ENCODE results near the gene GAB2.
"Not testable (repeated sequence)": the region's sequence is repeated elsewhere in the genome, so short reads cannot be mapped to it uniquely, and the experiment has no call there.

The GAB2 gene

GRCh38 chr11:78228467-78228866 lies 189.2 kb downstream of the GAB2 start:
- Histone ChIP-seq H3K9me3 (ENCODE audit: control insufficient read depth, insufficient read depth, low read length) (no peaks in the 10 kb centered on the region), H3K27me3 (ENCODE audit: control insufficient read depth, insufficient read depth, low read length) (no peaks in the 10 kb centered on the region), H3K36me3 (ENCODE audit: control insufficient read depth, insufficient read depth, low read length) (no peaks in the 10 kb centered on the region), H3K9ac (ENCODE audit: low read depth, low read length) (no peak overlapping the region), H3K4me1 (ENCODE audit: control insufficient read depth, insufficient read depth, low read length) (no peaks in the 10 kb centered on the region), H3K4me3 (ENCODE audit: low read depth, low read length) (no peak overlapping the region)

GRCh38 chr11:78227921-78228320 lies 189.7 kb downstream of the GAB2 start:
- no peak overlapping the region for H3K9ac ChIP-seq (ENCODE audit: low read depth, low read length)
- peaks cover 4% of the 10 kb centered on the region for H3K36me3 ChIP-seq (ENCODE audit: control insufficient read depth, insufficient read depth, low read length)
- H3K4me3 ChIP-seq (ENCODE audit: low read depth, low read length) = no peak overlapping the region
- no peaks in the 10 kb centered on the region for H3K27me3 ChIP-seq (ENCODE audit: control insufficient read depth, insufficient read depth, low read length)
- H3K4me1 ChIP-seq (ENCODE audit: control insufficient read depth, insufficient read depth, low read length) = no peaks in the 10 kb centered on the region
- H3K9me3 ChIP-seq (ENCODE audit: control insufficient read depth, insufficient read depth, low read length) = no peaks in the 10 kb centered on the region

DNA sequence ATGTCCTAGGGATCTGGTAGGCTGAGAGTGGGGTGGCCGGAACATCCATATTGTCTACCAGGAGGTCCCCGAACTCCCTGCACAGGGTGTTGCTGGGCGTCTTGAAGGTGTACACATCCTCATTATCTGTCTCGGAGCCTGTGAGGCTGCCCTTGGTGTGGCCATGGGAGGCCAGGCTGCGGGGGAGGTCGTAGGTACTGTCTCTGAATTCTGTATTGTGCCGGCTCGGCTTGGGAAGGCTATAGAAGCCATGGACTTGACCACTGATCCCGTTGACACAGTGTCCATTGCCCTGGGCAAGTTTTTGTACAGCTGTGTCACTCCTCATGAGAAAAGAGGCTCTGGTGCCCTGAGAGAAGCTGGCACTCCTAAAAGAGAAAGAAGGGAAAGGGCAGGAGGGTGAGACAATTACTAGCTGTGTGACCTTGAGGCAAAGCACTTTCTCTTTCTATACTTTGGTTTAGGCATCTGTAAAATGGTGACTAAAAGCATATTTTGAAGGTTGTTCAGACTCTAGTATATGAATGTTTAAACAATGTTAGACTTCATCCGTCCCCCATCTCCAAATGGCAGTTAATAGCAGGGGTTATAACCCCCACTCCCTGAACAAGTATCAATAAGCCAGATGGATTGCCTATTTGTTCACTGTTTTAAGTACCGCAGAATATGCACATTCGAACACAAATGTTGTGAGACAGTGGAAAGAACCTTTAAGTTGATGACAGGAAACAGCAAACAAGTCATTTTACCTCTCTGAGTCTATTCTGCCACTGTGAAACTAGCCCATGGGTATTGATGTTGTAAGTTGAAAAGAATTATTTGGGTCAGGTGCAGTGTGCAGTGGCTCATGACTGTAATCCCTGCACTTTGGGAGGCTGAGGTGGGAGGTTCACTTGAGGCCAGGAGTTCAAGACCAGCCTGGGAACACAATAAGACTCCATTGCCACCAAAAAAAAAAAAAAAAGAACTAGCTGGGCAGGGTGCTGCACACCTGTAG lies 190.6 kb downstream of the GAB2 start:
- H3K36me3 ChIP-seq (ENCODE audit: control insufficient read depth, insufficient read depth, low read length) = peaks cover 4% of the 10 kb centered on the region
- H3K9me3 ChIP-seq (ENCODE audit: control insufficient read depth, insufficient read depth, low read length) = no peaks in the 10 kb centered on the region
- H3K9ac ChIP-seq (ENCODE audit: low read depth, low read length) = no peak overlapping the region
- no peak overlapping the region for H3K4me3 ChIP-seq (ENCODE audit: low read depth, low read length)
- no peaks in the 10 kb centered on the region for H3K4me1 ChIP-seq (ENCODE audit: control insufficient read depth, insufficient read depth, low read length)
- H3K27me3 ChIP-seq (ENCODE audit: control insufficient read depth, insufficient read depth, low read length) = no peaks in the 10 kb centered on the region

DNA sequence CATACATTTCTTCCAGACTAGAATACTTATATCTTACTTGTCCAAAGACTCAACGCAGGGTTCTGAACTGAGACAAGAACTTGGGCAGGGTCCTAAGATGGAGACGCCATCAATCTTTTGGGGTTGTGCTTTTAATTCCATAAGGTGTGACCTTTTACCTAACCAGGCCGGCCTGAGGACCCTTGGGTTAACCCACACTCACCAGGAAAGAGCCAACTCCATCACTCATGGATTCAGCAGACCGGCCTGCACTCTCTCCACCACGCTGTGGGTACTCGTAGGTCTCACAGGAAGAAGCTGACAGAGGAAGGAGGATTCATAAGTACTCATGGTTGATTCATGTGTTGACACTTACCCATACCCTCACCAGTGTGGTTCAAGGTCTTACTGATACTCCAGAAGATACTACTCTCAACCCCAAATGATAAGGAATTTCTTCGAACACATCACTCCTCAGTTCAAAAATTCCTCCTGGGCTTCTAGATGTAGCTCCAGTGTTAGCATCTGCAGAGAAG lies 192.7 kb downstream of the GAB2 start:
- H3K9me3 ChIP-seq (ENCODE audit: control insufficient read depth, insufficient read depth, low read length) = no peaks in the 10 kb centered on the region
- no peak overlapping the region for H3K9ac ChIP-seq (ENCODE audit: low read depth, low read length)
- H3K36me3 ChIP-seq (ENCODE audit: control insufficient read depth, insufficient read depth, low read length) = peaks cover 13% of the 10 kb centered on the region
- H3K4me3 ChIP-seq (ENCODE audit: low read depth, low read length) = no peak overlapping the region
- no peaks in the 10 kb centered on the region for H3K27me3 ChIP-seq (ENCODE audit: control insufficient read depth, insufficient read depth, low read length)
- H3K4me1 ChIP-seq (ENCODE audit: control insufficient read depth, insufficient read depth, low read length) = no peaks in the 10 kb centered on the region

DNA sequence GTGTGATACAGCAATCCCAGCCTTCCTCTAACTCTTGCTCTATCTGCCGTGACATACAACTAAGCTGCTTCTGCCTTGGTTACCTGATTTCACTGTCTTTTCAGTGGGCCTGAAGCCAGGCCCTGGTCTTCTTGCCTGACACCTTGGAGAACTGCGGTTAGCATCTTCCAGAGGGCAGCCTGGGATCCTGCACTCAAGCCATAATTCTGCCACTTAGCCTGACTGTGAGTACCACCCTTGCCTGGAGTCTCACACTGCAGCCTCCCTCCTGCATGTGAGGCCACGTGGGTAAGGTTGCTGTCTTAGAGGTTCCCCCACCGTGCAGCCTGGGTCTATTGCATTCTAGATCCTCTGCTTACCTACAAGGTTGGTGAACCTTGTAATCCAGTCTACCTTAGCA lies 193.1 kb downstream of the GAB2 start:
- Histone ChIP-seq H3K4me1 (ENCODE audit: control insufficient read depth, insufficient read depth, low read length) (no peaks in the 10 kb centered on the region), H3K36me3 (ENCODE audit: control insufficient read depth, insufficient read depth, low read length) (peaks cover 13% of the 10 kb centered on the region), H3K9ac (ENCODE audit: low read depth, low read length) (no peak overlapping the region), H3K4me3 (ENCODE audit: low read depth, low read length) (no peak overlapping the region), H3K27me3 (ENCODE audit: control insufficient read depth, insufficient read depth, low read length) (no peaks in the 10 kb centered on the region), H3K9me3 (ENCODE audit: control insufficient read depth, insufficient read depth, low read length) (no peaks in the 10 kb centered on the region)

DNA sequence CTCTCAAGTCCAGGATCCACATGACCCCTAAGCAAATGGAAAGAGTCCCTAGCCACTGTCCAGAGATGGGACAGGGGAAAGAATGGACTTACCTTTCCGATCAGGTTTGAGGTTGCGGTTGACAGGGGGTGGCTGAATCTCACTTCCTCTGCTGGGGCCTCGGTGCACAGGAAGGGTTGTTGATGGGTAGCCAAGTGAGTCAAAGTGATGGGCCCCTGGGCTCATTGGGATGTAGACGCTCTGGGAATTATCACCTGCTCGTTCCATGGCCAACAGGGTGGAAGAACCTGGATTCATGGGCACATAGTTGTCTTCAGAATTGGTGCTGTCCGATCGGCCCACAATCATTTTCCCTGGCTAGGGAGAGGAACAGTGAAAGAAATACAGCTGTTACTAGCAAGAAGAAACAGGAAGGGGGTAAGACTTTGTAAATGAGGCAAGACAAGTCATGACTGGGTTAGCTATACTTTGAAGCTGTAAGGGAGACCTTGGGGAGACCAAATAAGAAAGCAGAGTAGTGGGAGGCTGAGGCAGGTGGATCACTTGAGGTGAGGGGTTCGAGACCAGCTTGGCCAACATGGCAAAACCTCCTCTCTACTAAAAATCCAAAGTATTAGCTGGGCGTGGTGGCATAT lies 194.2 kb downstream of the GAB2 start:
- H3K27me3 ChIP-seq (ENCODE audit: control insufficient read depth, insufficient read depth, low read length) = no peaks in the 10 kb centered on the region
- no peaks in the 10 kb centered on the region for H3K9me3 ChIP-seq (ENCODE audit: control insufficient read depth, insufficient read depth, low read length)
- peaks cover 13% of the 10 kb centered on the region for H3K36me3 ChIP-seq (ENCODE audit: control insufficient read depth, insufficient read depth, low read length)
- H3K4me3 ChIP-seq (ENCODE audit: low read depth, low read length) = no peak overlapping the region
- H3K9ac ChIP-seq (ENCODE audit: low read depth, low read length) = no peak overlapping the region
- H3K4me1 ChIP-seq (ENCODE audit: control insufficient read depth, insufficient read depth, low read length) = no peaks in the 10 kb centered on the region

DNA sequence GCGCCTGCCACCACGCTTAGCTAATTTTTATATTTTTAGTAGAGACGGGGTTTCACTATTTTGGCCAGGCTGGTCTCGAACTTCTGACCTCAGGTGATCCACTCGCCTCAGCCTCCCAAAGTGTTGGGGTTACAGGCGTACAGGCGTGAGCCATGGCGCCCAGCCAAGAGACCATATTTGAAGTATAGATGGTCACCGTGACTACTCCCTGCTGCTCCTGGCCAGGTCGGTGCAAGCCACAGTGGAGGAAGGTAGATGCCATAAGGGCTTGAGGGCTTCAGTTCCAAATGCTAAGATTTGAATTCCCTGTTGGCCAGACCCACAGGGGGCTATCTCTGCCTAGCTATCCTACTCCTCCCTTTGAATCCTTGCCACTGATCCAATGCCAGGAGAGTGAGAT lies 194.9 kb downstream of the GAB2 start:
- H3K4me3 ChIP-seq (ENCODE audit: low read depth, low read length); H3K27me3 ChIP-seq (ENCODE audit: control insufficient read depth, insufficient read depth, low read length); H3K4me1 ChIP-seq (ENCODE audit: control insufficient read depth, insufficient read depth, low read length); H3K9ac ChIP-seq (ENCODE audit: low read depth, low read length); H3K9me3 ChIP-seq (ENCODE audit: control insufficient read depth, insufficient read depth, low read length): not testable (repeated sequence)
- peaks cover 13% of the 10 kb centered on the region for H3K36me3 ChIP-seq (ENCODE audit: control insufficient read depth, insufficient read depth, low read length)

GRCh38 chr11:78221396-78222315 lies 196.0 kb downstream of the GAB2 start:
- Histone ChIP-seq H3K4me3 (ENCODE audit: low read depth, low read length) (no peak overlapping the region), H3K36me3 (ENCODE audit: control insufficient read depth, insufficient read depth, low read length) (peaks cover 13% of the 10 kb centered on the region), H3K27me3 (ENCODE audit: control insufficient read depth, insufficient read depth, low read length) (no peaks in the 10 kb centered on the region)

GRCh38 chr11:78220218-78221157 lies 197.1 kb downstream of the GAB2 start:
- Histone ChIP-seq H3K36me3 (ENCODE audit: control insufficient read depth, insufficient read depth, low read length) (peaks cover 13% of the 10 kb centered on the region), H3K27me3 (ENCODE audit: control insufficient read depth, insufficient read depth, low read length) (no peaks in the 10 kb centered on the region)

More at GRCh38 chr11:78221396-78222315, 196.0 kb downstream of the GAB2 start:
- H3K9ac ChIP-seq (ENCODE audit: low read depth, low read length) = no peak overlapping the region
- no peaks in the 10 kb centered on the region for H3K4me1 ChIP-seq (ENCODE audit: control insufficient read depth, insufficient read depth, low read length)
- no peaks in the 10 kb centered on the region for H3K9me3 ChIP-seq (ENCODE audit: control insufficient read depth, insufficient read depth, low read length)

DNA sequence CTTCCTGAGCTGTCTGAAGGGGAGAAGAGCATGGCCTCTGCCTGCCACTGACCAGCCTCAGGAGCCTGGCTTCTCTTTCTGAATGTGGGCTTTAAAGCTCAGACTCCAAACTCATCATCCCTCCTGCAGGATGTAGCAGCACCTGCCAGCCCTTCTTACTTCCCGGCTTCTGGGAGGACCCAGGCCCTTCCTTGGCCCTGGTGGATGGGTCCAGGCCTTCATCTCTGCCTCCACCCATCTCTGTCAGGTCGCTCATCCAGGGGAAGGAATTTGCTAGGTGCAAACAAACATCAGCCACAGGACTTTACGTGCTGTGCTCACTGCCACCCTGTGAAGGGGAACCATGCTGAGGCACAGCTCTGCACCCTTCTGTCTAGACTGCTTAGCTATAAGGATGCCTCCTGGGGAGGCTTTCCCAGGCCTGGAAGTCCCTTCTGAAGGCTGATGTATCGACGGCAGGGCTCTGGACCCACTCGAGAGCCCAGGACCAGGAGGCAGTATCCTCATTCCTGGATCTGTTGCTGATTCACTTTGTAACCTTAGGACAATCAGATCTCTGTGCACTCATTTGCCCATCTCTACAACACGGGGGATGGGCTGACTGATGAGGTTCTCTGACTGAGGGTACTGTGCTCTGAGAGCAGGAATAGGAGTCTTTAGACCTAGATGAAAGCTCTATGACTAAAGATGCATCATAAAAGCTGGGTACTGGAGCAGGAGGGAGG lies 198.0 kb downstream of the GAB2 start:
- H3K4me3 ChIP-seq (ENCODE audit: low read depth, low read length) = no peak overlapping the region
- H3K27me3 ChIP-seq (ENCODE audit: control insufficient read depth, insufficient read depth, low read length) = no peaks in the 10 kb centered on the region
- peaks cover 13% of the 10 kb centered on the region for H3K36me3 ChIP-seq (ENCODE audit: control insufficient read depth, insufficient read depth, low read length)
- H3K9ac ChIP-seq (ENCODE audit: low read depth, low read length) = no peak overlapping the region
- H3K4me1 ChIP-seq (ENCODE audit: control insufficient read depth, insufficient read depth, low read length) = no peaks in the 10 kb centered on the region
- H3K9me3 ChIP-seq (ENCODE audit: control insufficient read depth, insufficient read depth, low read length) = no peaks in the 10 kb centered on the region

More at GRCh38 chr11:78220218-78221157, 197.1 kb downstream of the GAB2 start:
- no peak overlapping the region for H3K9ac ChIP-seq (ENCODE audit: low read depth, low read length)
- H3K9me3 ChIP-seq (ENCODE audit: control insufficient read depth, insufficient read depth, low read length) = no peaks in the 10 kb centered on the region
- no peak overlapping the region for H3K4me3 ChIP-seq (ENCODE audit: low read depth, low read length)
- no peaks in the 10 kb centered on the region for H3K4me1 ChIP-seq (ENCODE audit: control insufficient read depth, insufficient read depth, low read length)

Data from iPS-15b (cell line).